Measurements from ENCODE around the gene EIF4G3. TPM values are rescaled to one million over a fixed set of nuclear protein-coding genes. Genes with fewer than 3 reads are reported as not detected.

Gene EIF4G3
- polyA plus RNA-seq, 1 donor (not counting 4 experiments of a cell fraction or from before 2014, with no cell fraction given) = 44.6 TPM

DNA sequence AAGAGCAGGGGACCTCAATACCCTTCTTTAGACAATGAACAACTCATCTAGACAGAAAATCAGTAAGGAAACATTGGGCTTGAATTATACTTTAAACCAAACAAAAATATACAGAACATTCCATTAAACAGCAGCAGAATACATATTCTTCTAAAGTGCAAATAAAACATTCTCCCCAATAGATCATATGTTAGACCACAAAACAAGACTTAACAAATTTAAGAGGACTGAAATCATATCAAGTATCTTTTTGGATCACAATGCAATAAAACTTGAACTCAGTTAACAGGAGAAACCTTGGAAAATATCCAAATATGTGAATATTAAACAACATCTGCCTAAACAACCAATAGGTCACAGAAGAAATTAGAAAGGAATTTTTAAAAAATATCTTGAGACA lies 341.9 kb downstream of the EIF4G3 start:
- peaks cover 2 to 3% of the 10 kb centered on the region in 2 experiments for H3K36me3 ChIP-seq (ENCODE audit: control insufficient read depth in 2 of 2, extremely low read depth in 1 of 2, insufficient read depth in 2 of 2, low read length in 2 of 2)

DNA sequence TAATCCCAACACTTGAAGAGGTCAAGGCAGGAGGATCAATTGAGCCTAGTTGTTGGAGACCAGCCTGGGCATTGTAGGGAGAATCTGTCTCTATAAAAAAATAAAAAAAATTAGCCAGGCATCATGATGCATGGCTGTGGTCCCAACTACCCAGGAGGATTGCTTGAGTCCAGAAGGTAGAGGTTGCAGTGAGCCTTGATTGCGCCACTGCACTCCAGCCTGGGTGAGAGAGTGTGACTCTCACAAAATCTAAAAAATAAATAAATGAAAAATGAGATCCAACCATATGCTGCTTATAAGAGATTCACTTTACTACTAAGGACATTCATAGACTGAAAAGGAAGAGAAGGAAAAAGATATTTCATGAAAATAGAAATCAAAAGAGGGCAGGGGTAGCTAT lies 342.5 kb downstream of the EIF4G3 start:
- Histone ChIP-seq H3K79me2 (ENCODE audit: control insufficient read depth, insufficient read depth, low read length) (no peaks in the 10 kb centered on the region), H3K9me1 (ENCODE audit: control insufficient read depth, extremely low read depth, insufficient read depth, low read length) (no peaks in the 10 kb centered on the region), H4K20me1 (ENCODE audit: control insufficient read depth, extremely low read depth, insufficient read depth, low read length) (no peaks in the 10 kb centered on the region), H3K27me3 (ENCODE audit: control insufficient read depth, extremely low read depth, insufficient read depth, low read length) (no peaks in the 10 kb centered on the region), H3K9ac (ENCODE audit: control insufficient read depth, extremely low read depth, insufficient read depth, low read length) (no peak overlapping the region), H3K4me2 (ENCODE audit: control insufficient read depth, extremely low read depth, insufficient read depth, low read depth, low read length) (no peak overlapping the region), H2AFZ (ENCODE audit: control insufficient read depth, low read length) (no peak overlapping the region), H3K4me3 (ENCODE audit: control insufficient read depth in 2 of 3, extremely low read depth in 1 of 3, insufficient read depth in 2 of 3, low read depth in 1 of 3, low read length in 3 of 3) (no peak overlapping the region), H3K36me3 (ENCODE audit: control insufficient read depth in 2 of 2, extremely low read depth in 1 of 2, insufficient read depth in 2 of 2, low read length in 2 of 2) (peaks cover 0 to 3% of the 10 kb centered on the region in 2 experiments), H3K4me1 (ENCODE audit: control insufficient read depth, extremely low read depth, insufficient read depth, low read length) (peaks cover 9% of the 10 kb centered on the region), H3K9me3 (ENCODE audit: control insufficient read depth, low read depth, low read length) (no peaks in the 10 kb centered on the region), H3K27ac (ENCODE audit: control insufficient read depth, insufficient read depth, low read length) (no peak overlapping the region)
- FAIRE-seq (no peak), DNase-seq (ENCODE audit: low read depth, low spot score) (no peak)
- TF ChIP-seq, protein P1, sequence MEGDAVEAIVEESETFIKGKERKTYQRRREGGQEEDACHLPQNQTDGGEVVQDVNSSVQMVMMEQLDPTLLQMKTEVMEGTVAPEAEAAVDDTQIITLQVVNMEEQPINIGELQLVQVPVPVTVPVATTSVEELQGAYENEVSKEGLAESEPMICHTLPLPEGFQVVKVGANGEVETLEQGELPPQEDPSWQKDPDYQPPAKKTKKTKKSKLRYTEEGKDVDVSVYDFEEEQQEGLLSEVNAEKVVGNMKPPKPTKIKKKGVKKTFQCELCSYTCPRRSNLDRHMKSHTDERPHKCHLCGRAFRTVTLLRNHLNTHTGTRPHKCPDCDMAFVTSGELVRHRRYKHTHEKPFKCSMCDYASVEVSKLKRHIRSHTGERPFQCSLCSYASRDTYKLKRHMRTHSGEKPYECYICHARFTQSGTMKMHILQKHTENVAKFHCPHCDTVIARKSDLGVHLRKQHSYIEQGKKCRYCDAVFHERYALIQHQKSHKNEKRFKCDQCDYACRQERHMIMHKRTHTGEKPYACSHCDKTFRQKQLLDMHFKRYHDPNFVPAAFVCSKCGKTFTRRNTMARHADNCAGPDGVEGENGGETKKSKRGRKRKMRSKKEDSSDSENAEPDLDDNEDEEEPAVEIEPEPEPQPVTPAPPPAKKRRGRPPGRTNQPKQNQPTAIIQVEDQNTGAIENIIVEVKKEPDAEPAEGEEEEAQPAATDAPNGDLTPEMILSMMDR (optimal IDR thresholded peaks at IDR 0.05 in 1 of 3, IDR thresholded peaks at IDR 0.05 in 1 of 3, conservative IDR thresholded peaks at IDR 0.05 in 1 of 3; ENCODE audit: extremely low read depth in 1 of 3, insufficient read depth in 2 of 3, low read length in 3 of 3) = no peak
- TF ChIP-seq EZH2 (IDR thresholded peaks at IDR 0.05; ENCODE audit: low read length) = no peak
- dilution Hi-C loops (cut with MboI; ENCODE audit: extremely low pct_ligation_motif_present, low sequenced_read_pairs) = no loop called here

More for the DNA sequence above, 341.9 kb downstream of the EIF4G3 start:
- H3K4me1 ChIP-seq (ENCODE audit: control insufficient read depth, extremely low read depth, insufficient read depth, low read length) = peaks cover 4% of the 10 kb centered on the region
- H3K9me3 ChIP-seq (ENCODE audit: control insufficient read depth, low read depth, low read length) = no peaks in the 10 kb centered on the region
- no peak overlapping the region for H3K4me2 ChIP-seq (ENCODE audit: control insufficient read depth, extremely low read depth, insufficient read depth, low read depth, low read length)
- no peak overlapping the region for H3K9ac ChIP-seq (ENCODE audit: control insufficient read depth, extremely low read depth, insufficient read depth, low read length)
- dilution Hi-C loops (cut with MboI; ENCODE audit: extremely low pct_ligation_motif_present, low sequenced_read_pairs) = no loop called here
- DNase-seq (ENCODE audit: low read depth, low spot score) (no peak), FAIRE-seq (no peak)
- H3K27ac ChIP-seq (ENCODE audit: control insufficient read depth, insufficient read depth, low read length) = no peak overlapping the region
- TF ChIP-seq, protein P1 (optimal IDR thresholded peaks at IDR 0.05 in 1 of 3, IDR thresholded peaks at IDR 0.05 in 1 of 3, conservative IDR thresholded peaks at IDR 0.05 in 1 of 3; ENCODE audit: extremely low read depth in 1 of 3, insufficient read depth in 2 of 3, low read length in 3 of 3) = no peak
- no peak for TF ChIP-seq EZH2 (IDR thresholded peaks at IDR 0.05; ENCODE audit: low read length)
- H2AFZ ChIP-seq (ENCODE audit: control insufficient read depth, low read length) = no peak overlapping the region
- H4K20me1 ChIP-seq (ENCODE audit: control insufficient read depth, extremely low read depth, insufficient read depth, low read length) = no peaks in the 10 kb centered on the region
- H3K9me1 ChIP-seq (ENCODE audit: control insufficient read depth, extremely low read depth, insufficient read depth, low read length) = no peaks in the 10 kb centered on the region
- no peaks in the 10 kb centered on the region for H3K27me3 ChIP-seq (ENCODE audit: control insufficient read depth, extremely low read depth, insufficient read depth, low read length)
- no peak overlapping the region for H3K4me3 ChIP-seq (ENCODE audit: control insufficient read depth in 2 of 3, extremely low read depth in 1 of 3, insufficient read depth in 2 of 3, low read depth in 1 of 3, low read length in 3 of 3)
- H3K79me2 ChIP-seq (ENCODE audit: control insufficient read depth, insufficient read depth, low read length) = no peaks in the 10 kb centered on the region
